Stimulated activated naive B cell treated with anti-CD40 and anti-IgM and Interleukin-4, amounts not matched to agents 10 μg/mL and 1 μg/mL and 100 μg/mL, for 72 hours (primary cell): ENCODE data around the gene RUNX2.
A peak's percentile ranks its signal among the peaks of the same experiment; 100 is the strongest.

Source experiments
- ATAC-seq, 2 donors: fragments of 150-1000 bp; cut with Tn5 transposase; replicated peaks; 2 replicates each; pipeline ENCODE4 v1.10.0; 2021; ENCODE audit warnings: moderate library complexity in 1 of 2
- DNase-seq: peaks from one replicate; pipeline ENCODE4 v3.0.0; 2021
- H3K27ac Mint-ChIP-seq: one replicate; pipeline ENCODE4 v1.8.0; 2022; ENCODE audit warnings: mild to moderate bottlenecking, mixed read lengths
- H3K27me3 Mint-ChIP-seq, 2 donors: one replicate each; pipeline ENCODE4 v1.8.0; 2022; ENCODE audit warnings: mixed read lengths in 2 of 2
- H3K36me3 Mint-ChIP-seq, 2 donors: one replicate each; pipeline ENCODE4 v1.8.0; 2022; ENCODE audit warnings: mixed read lengths in 2 of 2, mild to moderate bottlenecking in 1 of 2
- H3K4me1 Mint-ChIP-seq, 2 donors: one replicate each; pipeline ENCODE4 v1.8.0; 2022; ENCODE audit warnings: mixed read lengths in 2 of 2, mild to moderate bottlenecking in 1 of 2
- H3K4me3 Mint-ChIP-seq, 2 donors: one replicate each; pipeline ENCODE4 v1.8.0; 2022; ENCODE audit warnings: mild to moderate bottlenecking in 2 of 2, mixed read lengths in 2 of 2, moderate library complexity in 1 of 2
- H3K9me3 Mint-ChIP-seq, 2 donors: one replicate each; pipeline ENCODE4 v1.8.0; 2022; ENCODE audit warnings: mixed read lengths in 2 of 2, mild to moderate bottlenecking in 1 of 2

RUNX2 gene

DNA sequence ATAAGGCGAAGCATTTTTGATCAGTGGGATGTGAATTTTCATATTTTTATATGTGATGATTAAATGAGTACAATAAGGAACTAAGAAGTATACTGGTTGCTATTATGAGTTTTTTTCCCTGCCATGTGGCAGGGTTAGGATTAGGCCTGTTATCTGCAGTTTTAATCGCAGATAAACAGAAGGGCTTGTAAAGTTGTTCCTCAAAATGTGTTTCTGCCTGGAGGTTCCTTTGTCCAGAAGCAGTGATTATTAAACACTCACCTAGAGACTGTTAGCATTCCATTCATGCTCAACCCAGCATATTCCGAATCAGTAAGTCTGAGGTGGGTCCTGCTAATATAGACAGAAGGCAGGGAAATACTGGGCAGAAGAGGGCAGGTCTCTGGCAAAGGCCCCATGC, 371.5 kb downstream of the RUNX2 start:
- Mint-ChIP-seq H3K27ac (no peak overlapping the region), H3K9me3 (no peaks in the 10 kb centered on the region)
- ATAC-seq: no peak

DNA sequence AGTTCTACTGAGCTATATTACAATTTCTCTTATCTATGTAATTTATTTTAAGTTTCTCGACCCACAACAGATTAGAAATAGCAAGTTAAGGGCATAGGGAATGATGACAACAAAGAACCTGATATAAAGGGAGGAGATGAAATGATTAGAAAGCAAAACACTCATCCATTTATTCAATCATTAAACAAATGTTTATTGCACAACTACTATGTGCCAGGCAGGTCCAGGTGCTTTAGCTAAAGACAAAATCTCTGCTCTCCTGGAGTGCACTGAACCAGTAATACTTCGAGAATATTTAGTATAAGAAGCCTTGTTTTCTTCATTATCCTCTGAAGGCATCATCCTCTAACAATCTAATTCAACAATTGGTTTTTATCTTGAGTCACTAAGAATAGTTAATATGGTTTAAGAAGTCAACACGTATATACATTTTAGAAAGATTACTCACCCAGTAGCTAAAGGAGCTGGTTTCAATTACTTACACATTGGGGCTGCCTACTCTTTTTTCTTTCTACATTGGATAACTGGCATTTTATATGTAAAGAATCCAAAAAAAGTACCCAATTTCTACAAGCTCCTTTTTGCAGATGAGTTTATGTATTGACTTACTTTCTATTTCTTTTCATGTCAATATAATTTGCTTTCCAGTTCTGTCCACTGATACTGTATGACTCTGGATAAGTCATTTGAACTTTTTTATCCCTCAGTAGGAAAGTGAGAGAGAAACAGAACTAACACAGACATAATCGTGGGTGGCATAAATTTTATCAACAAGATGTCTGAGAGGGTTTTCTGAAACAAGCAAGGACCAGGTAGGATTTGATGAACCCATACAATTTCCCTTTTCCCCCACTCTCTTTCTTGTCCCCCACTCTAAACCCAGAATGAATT, 375.0 kb downstream of the RUNX2 start:
- DNase-seq (no peak), ATAC-seq (no peak)
- Mint-ChIP-seq H3K4me1 (peaks cover 0 to 2% of the 10 kb centered on the region in 2 donors), H3K9me3 (no peaks in the 10 kb centered on the region), H3K4me3 (no peak overlapping the region), H3K27ac (no peak overlapping the region), H3K36me3 (no peaks in the 10 kb centered on the region), H3K27me3 (peaks cover 0 to 4% of the 10 kb centered on the region in 2 donors)

More for the DNA sequence above, 371.5 kb downstream of the RUNX2 start:
- H3K4me3 Mint-ChIP-seq: no peak overlapping the region
- DNase-seq: no peak
- peaks cover 5 to 11% of the 10 kb centered on the region in 2 donors for H3K4me1 Mint-ChIP-seq
- peaks cover 0 to 4% of the 10 kb centered on the region in 2 donors for H3K27me3 Mint-ChIP-seq
- no peaks in the 10 kb centered on the region for H3K36me3 Mint-ChIP-seq

DNA sequence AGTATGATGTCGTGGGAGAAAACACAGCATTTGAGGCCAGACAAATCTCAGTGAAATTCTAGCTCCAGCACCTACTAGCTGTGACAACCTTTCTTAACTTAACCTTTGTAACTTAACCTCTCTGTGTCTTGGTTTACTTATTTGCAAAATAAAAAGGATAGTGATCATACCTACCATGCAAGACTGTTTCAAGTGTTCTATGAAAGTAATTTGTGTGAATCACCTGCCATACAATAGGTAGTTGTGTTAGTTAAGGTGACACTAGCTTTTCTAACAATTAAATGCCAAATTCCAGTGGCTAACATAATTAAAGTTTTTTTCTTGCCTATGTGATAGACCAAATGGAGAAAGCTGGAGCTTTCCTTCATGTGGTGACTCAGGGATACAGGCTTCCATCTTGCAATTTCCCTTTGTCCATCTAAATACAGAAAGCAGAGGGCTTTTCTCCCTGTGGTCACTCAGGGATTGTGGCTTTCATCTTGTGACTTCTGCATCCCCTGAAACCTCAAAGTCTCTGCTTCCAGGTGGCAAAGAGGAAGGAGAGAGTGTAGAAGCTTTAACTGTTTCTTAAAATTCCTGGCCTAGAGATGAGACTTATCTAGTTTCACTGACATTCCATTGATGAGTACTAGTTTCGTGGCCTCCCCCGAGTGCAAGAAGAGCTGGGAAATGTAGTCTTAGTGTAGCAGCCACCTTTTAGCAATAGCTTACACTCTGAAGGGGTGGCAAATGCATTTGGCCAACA, 376.1 kb downstream of the RUNX2 start:
- Mint-ChIP-seq H3K27ac (no peak overlapping the region), H3K4me1 (peaks cover 0 to 2% of the 10 kb centered on the region in 2 donors), H3K36me3 (no peaks in the 10 kb centered on the region), H3K9me3 (no peaks in the 10 kb centered on the region), H3K27me3 (peaks cover 0 to 4% of the 10 kb centered on the region in 2 donors), H3K4me3 (no peak overlapping the region)
- no peak for ATAC-seq
- no peak for DNase-seq

DNA sequence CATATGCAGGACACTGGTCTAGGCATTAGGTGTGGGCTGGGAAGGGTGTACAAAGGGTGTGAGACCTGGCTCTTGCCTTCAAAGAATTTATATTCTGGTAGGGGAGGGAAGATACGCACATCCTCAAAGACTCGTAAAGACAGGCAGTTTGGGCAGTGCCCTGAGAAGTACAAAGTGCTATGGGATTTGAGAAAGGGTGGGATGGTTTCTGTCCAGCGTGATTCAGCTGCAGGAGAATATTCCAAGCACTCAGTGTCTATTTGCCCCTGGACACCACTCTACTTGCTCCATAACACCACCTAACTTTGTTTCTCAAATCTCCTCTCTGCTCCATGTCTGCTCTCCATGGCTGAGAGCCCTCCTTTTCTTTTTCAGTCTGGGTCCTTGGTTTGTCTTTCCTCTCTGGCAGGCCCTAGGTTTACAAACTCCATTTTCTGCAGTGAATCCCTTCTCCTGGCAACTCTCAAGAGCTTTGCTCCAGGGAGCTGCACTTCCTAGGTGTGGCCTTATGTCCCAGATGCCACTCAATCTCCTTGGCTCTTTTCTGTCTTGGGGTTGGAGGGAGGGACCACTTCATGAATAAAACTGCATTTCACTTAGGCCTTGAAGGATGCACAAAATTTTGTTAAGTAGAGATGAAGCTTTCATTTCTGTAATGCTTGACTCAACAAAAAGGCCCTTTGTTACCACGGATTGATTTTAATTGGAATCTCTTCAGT, 377.2 kb downstream of the RUNX2 start:
- H3K4me1 Mint-ChIP-seq: peaks cover 6 to 7% of the 10 kb centered on the region in 2 donors
- no peaks in the 10 kb centered on the region for H3K27me3 Mint-ChIP-seq
- H3K36me3 Mint-ChIP-seq: no peaks in the 10 kb centered on the region
- H3K27ac Mint-ChIP-seq: no peak overlapping the region
- DNase-seq (no peak), ATAC-seq (no peak)
- H3K4me3 Mint-ChIP-seq: no peak overlapping the region
- no peaks in the 10 kb centered on the region for H3K9me3 Mint-ChIP-seq

DNA sequence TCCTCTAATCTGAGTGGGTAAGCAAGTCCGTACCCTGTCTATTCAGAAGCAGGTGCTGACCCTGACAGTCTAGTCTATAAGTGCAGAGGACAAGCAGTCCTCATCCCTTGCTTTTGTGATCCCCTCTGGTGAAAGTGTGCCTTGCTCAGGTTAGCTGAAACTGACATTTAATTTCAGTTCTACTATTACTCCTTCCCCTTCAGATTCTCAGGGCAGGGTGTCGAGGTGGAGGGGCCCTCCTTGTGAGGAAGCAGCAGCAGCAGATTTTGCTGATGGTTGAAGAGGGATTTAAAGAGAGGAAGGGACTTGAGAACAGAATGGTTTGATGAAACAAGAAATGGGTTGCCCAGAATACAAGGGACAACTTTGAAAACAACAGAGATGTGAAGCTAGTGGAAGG, 378.2 kb downstream of the RUNX2 start:
- no peaks in the 10 kb centered on the region for H3K36me3 Mint-ChIP-seq
- ATAC-seq: peak; percentile 24 to 51
- no peaks in the 10 kb centered on the region for H3K9me3 Mint-ChIP-seq

DNA sequence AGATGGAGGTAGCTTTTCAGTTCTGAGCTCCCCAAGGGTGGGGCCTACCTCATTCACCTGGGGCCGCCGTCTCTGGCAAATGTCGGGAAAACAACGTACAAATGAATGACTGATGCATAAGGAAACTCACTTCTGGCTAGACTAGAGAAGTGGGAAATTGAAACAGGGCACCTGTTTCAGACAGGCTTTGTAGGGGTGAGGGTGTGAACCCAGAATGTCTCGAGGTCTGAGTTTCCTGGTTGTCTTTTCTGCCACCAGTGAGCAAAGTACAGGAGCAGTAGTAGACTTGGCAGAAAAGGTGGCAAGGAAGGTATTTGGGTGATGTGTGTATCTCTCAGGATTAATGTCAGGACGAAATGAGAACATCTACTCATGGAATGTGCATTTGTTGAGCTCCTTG, 379.0 kb downstream of the RUNX2 start:
- H3K4me1 Mint-ChIP-seq: peaks cover 13 to 17% of the 10 kb centered on the region in 2 donors
- H3K27ac Mint-ChIP-seq: no peak overlapping the region
- ATAC-seq: no peak
- no peaks in the 10 kb centered on the region for H3K36me3 Mint-ChIP-seq
- DNase-seq: no peak
- H3K9me3 Mint-ChIP-seq: no peaks in the 10 kb centered on the region
- H3K4me3 Mint-ChIP-seq: no peak overlapping the region
- no peaks in the 10 kb centered on the region for H3K27me3 Mint-ChIP-seq

More for the DNA sequence above, 378.2 kb downstream of the RUNX2 start:
- no peak overlapping the region for H3K27ac Mint-ChIP-seq
- H3K4me3 Mint-ChIP-seq: no peak overlapping the region
- H3K4me1 Mint-ChIP-seq: peaks cover 13 to 16% of the 10 kb centered on the region in 2 donors
- DNase-seq: no peak
- H3K27me3 Mint-ChIP-seq: no peaks in the 10 kb centered on the region

DNA sequence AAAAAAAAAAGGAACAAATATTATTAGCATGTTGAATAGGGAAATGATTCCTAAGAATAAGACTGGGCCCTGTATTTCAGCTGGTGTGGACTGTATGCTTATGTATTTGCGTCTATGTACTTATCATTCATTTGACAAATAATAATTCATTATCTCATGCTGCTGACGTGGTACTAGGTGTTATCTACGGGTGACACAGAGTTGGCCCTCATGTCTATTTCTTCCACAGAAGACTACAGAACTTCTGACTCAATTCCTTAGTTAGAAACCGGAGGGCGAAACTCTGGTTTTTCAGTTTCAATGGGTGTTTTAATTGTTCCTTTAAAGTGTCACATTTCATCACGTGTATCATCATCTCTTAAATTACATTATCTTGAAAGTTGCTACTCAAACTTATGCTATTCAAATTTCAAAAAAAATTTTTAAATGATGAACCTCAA, 381.7 kb downstream of the RUNX2 start:
- H3K4me3 Mint-ChIP-seq: no peak overlapping the region
- H3K4me1 Mint-ChIP-seq: peaks cover 24 to 36% of the 10 kb centered on the region in 2 donors
- no peaks in the 10 kb centered on the region for H3K9me3 Mint-ChIP-seq
- peak overlapping the region; percentile 44 for H3K27ac Mint-ChIP-seq
- peak; percentile 66 to 74 for ATAC-seq
- no peaks in the 10 kb centered on the region for H3K36me3 Mint-ChIP-seq
- H3K27me3 Mint-ChIP-seq: peaks cover 0 to 2% of the 10 kb centered on the region in 2 donors
- peak; percentile 11 for DNase-seq

DNA sequence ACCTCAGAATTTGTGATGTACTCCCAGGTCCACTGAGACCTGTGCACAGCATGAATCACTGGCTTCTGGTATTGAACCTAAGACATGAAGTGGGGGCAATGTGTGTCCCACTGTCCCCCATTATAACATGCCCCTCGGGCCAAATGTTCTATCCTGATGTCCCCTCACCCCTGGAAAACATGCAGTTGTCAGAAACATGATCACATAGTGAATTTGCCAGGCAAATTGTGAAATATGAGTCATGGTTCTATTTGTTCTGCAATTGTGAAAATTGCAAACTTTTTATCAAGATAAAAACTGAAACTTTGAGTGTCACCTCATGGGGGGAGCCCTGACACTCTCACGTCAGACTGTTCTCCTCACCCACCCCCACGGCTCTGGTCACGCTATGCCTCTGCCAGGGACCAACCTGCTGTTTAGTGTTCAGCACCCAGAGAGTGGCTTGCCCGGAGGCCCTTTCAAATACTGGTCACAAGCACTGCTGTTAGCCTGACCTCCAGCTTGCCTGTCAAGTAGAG, 382.2 kb downstream of the RUNX2 start:
- no peaks in the 10 kb centered on the region for H3K36me3 Mint-ChIP-seq
- H3K4me1 Mint-ChIP-seq: peaks cover 28 to 42% of the 10 kb centered on the region in 2 donors
- DNase-seq (peak; percentile 65), ATAC-seq (peak; percentile 78 to 79)
- no peaks in the 10 kb centered on the region for H3K9me3 Mint-ChIP-seq
- peak overlapping the region; percentile 92 for H3K27ac Mint-ChIP-seq
- peaks cover 0 to 8% of the 10 kb centered on the region in 2 donors for H3K27me3 Mint-ChIP-seq
- no peak overlapping the region for H3K4me3 Mint-ChIP-seq

DNA sequence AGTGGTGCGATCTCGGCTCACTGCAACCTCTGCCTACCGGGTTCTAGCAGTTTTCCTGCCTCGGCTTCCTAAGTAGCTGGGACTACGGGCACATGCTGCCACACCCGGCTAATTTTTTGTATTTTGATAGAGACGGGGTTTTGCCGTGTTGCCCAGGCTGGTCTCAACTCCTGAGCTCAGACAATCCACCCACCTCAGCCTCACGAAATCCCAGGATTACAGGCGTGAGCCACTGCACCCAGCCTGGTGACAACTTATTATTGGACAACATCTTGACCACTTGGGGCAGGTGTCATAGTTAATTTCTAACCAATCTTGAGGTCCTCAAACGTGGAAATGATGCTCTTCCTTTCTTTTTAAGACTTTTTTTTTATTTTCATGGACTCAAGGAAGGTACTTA, 383.9 kb downstream of the RUNX2 start:
- ATAC-seq: no peak

DNA sequence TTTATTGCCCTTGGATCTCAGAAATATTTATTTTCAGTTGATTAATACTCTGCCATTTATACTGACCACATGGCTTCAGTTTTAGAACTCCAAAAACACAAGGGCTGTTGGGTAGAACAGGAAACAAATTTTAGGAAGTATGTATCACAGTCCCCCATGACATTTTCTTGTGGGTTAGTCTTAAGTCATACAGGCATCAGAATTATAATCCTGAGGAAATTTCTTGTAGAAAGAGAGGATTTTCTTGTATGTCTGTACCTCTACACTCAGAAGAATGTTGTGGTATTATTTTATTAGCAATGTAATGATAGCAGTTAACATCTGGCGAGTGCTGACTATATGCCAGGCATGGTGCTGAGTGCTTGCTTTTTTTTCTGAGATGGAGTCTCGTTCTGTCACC, 384.7 kb downstream of the RUNX2 start:
- Mint-ChIP-seq H3K36me3 (no peaks in the 10 kb centered on the region), H3K4me3 (no peak overlapping the region), H3K27ac (no peak overlapping the region), H3K9me3 (no peaks in the 10 kb centered on the region), H3K27me3 (peaks cover 4 to 12% of the 10 kb centered on the region in 2 donors), H3K4me1 (peaks cover 27 to 43% of the 10 kb centered on the region in 2 donors)
- no peak for DNase-seq
- ATAC-seq: no peak

More for the DNA sequence above, 383.9 kb downstream of the RUNX2 start:
- no peak overlapping the region for H3K27ac Mint-ChIP-seq
- H3K27me3 Mint-ChIP-seq: peaks cover 4 to 8% of the 10 kb centered on the region in 2 donors
- no peaks in the 10 kb centered on the region for H3K36me3 Mint-ChIP-seq
- no peaks in the 10 kb centered on the region for H3K9me3 Mint-ChIP-seq
- no peak overlapping the region for H3K4me3 Mint-ChIP-seq
- peaks cover 27 to 43% of the 10 kb centered on the region in 2 donors for H3K4me1 Mint-ChIP-seq
- DNase-seq: no peak
